ENCODE results near the gene GIPC1.
"Not testable (repeated sequence)": the region's sequence is repeated elsewhere in the genome, so short reads cannot be mapped to it uniquely, and the experiment has no call there.

The GIPC1 gene

GRCh38 chr19:14470031-14470876 is 25.7 kb downstream of the GIPC1 start:
- Mint-ChIP-seq H3K9me3 (no peaks in the 10 kb centered on the region), H3K4me3 (no peak overlapping the region), H3K36me3 (ENCODE audit: insufficient read depth) (peaks cover 58% of the 10 kb centered on the region), H3K4me1 (peaks cover 25% of the 10 kb centered on the region), H3K27me3 (peaks cover 23% of the 10 kb centered on the region), H3K27ac (ENCODE audit: low read depth) (no peak overlapping the region)
- DNase-seq (ENCODE audit: low spot score in 2 of 2) = no peak
- no peak for ATAC-seq (replicated peaks; ENCODE audit: extremely low read depth, poor library complexity, severe bottlenecking)

- peaks cover 5% of the 10 kb centered on the region for H3K27me3 Mint-ChIP-seq
- ATAC-seq (replicated peaks; ENCODE audit: extremely low read depth, poor library complexity, severe bottlenecking) (no peak), DNase-seq (ENCODE audit: low spot score in 2 of 2) (no peak)
- peaks cover 13% of the 10 kb centered on the region for H3K4me1 Mint-ChIP-seq
- H3K4me3 Mint-ChIP-seq = no peak overlapping the region
- peaks cover 64% of the 10 kb centered on the region for H3K36me3 Mint-ChIP-seq (ENCODE audit: insufficient read depth)
- no peak overlapping the region for H3K27ac Mint-ChIP-seq (ENCODE audit: low read depth)
- H3K9me3 Mint-ChIP-seq = no peaks in the 10 kb centered on the region
These were observed 28.1 kb downstream of the GIPC1 start for GRCh38 chr19:14467816-14468215.

- H3K4me1 Mint-ChIP-seq = peaks cover 9% of the 10 kb centered on the region
- ATAC-seq (replicated peaks; ENCODE audit: extremely low read depth, poor library complexity, severe bottlenecking) = no peak
- H3K9me3 Mint-ChIP-seq = no peaks in the 10 kb centered on the region
- H3K27me3 Mint-ChIP-seq = peaks cover under 1% of the 10 kb centered on the region
- no peak overlapping the region for H3K27ac Mint-ChIP-seq (ENCODE audit: low read depth)
- peaks cover 64% of the 10 kb centered on the region for H3K36me3 Mint-ChIP-seq (ENCODE audit: insufficient read depth)
- no peak overlapping the region for H3K4me3 Mint-ChIP-seq
- no peak for DNase-seq (ENCODE audit: low spot score in 2 of 2)
These were observed 28.5 kb downstream of the GIPC1 start for GRCh38 chr19:14467391-14467790.

GRCh38 chr19:14463747-14464146 is 32.2 kb downstream of the GIPC1 start:
- no peak overlapping the region for H3K4me3 Mint-ChIP-seq
- H3K27me3 Mint-ChIP-seq = no peaks in the 10 kb centered on the region
- peaks cover 22% of the 10 kb centered on the region for H3K4me1 Mint-ChIP-seq
- H3K36me3 Mint-ChIP-seq (ENCODE audit: insufficient read depth) = peaks cover 74% of the 10 kb centered on the region
- ATAC-seq (replicated peaks; ENCODE audit: extremely low read depth, poor library complexity, severe bottlenecking) (no peak), DNase-seq (ENCODE audit: low spot score in 2 of 2) (no peak)
- no peak overlapping the region for H3K27ac Mint-ChIP-seq (ENCODE audit: low read depth)
- H3K9me3 Mint-ChIP-seq = no peaks in the 10 kb centered on the region

- not testable (repeated sequence) for H3K27me3 Mint-ChIP-seq; ATAC-seq (replicated peaks; ENCODE audit: extremely low read depth, poor library complexity, severe bottlenecking); H3K4me3 Mint-ChIP-seq; H3K9me3 Mint-ChIP-seq; H3K27ac Mint-ChIP-seq (ENCODE audit: low read depth); DNase-seq (ENCODE audit: low spot score in 2 of 2)
- Mint-ChIP-seq H3K4me1 (peaks cover 29% of the 10 kb centered on the region), H3K36me3 (ENCODE audit: insufficient read depth) (peaks cover 73% of the 10 kb centered on the region)
These were observed 33.5 kb downstream of the GIPC1 start for GRCh38 chr19:14462401-14462800.

GRCh38 chr19:14460935-14461334 is 35.0 kb downstream of the GIPC1 start:
- H3K9me3 Mint-ChIP-seq = no peaks in the 10 kb centered on the region
- H3K36me3 Mint-ChIP-seq (ENCODE audit: insufficient read depth) = peaks cover 69% of the 10 kb centered on the region
- peak overlapping the region; percentile 39 for H3K27ac Mint-ChIP-seq (ENCODE audit: low read depth)
- H3K4me3 Mint-ChIP-seq = no peak overlapping the region
- H3K27me3 Mint-ChIP-seq = no peaks in the 10 kb centered on the region
- no peak for DNase-seq (ENCODE audit: low spot score in 2 of 2)
- ATAC-seq (replicated peaks; ENCODE audit: extremely low read depth, poor library complexity, severe bottlenecking) = no peak
- H3K4me1 Mint-ChIP-seq = peaks cover 32% of the 10 kb centered on the region

GRCh38 chr19:14459703-14460102 is 36.2 kb downstream of the GIPC1 start:
- Mint-ChIP-seq H3K36me3 (ENCODE audit: insufficient read depth) (peaks cover 70% of the 10 kb centered on the region), H3K9me3 (no peaks in the 10 kb centered on the region), H3K27me3 (no peaks in the 10 kb centered on the region), H3K4me3 (peak overlapping the region; percentile 58), H3K4me1 (peaks cover 34% of the 10 kb centered on the region), H3K27ac (ENCODE audit: low read depth) (peak overlapping the region; percentile 39)
- DNase-seq (ENCODE audit: low spot score in 2 of 2) (peak; percentile 32 to 68), ATAC-seq (replicated peaks; ENCODE audit: extremely low read depth, poor library complexity, severe bottlenecking) (peak; percentile 100)

- not testable (repeated sequence) for H3K4me3 Mint-ChIP-seq; H3K27ac Mint-ChIP-seq (ENCODE audit: low read depth); ATAC-seq (replicated peaks; ENCODE audit: extremely low read depth, poor library complexity, severe bottlenecking); DNase-seq (ENCODE audit: low spot score in 2 of 2); H3K9me3 Mint-ChIP-seq; H3K27me3 Mint-ChIP-seq
- H3K4me1 Mint-ChIP-seq = peaks cover 28% of the 10 kb centered on the region
- H3K36me3 Mint-ChIP-seq (ENCODE audit: insufficient read depth) = peaks cover 84% of the 10 kb centered on the region
These were observed 43.6 kb downstream of the GIPC1 start for GRCh38 chr19:14452303-14452702.

- H3K27ac Mint-ChIP-seq (ENCODE audit: low read depth) = no peak overlapping the region
- no peaks in the 10 kb centered on the region for H3K27me3 Mint-ChIP-seq
- DNase-seq (ENCODE audit: low spot score in 2 of 2) (no peak), ATAC-seq (replicated peaks; ENCODE audit: extremely low read depth, poor library complexity, severe bottlenecking) (no peak)
- no peaks in the 10 kb centered on the region for H3K9me3 Mint-ChIP-seq
- H3K4me3 Mint-ChIP-seq = no peak overlapping the region
- H3K4me1 Mint-ChIP-seq = peaks cover 25% of the 10 kb centered on the region
- peaks cover 90% of the 10 kb centered on the region for H3K36me3 Mint-ChIP-seq (ENCODE audit: insufficient read depth)
These were observed 45.1 kb downstream of the GIPC1 start for GRCh38 chr19:14450876-14451275.

GRCh38 chr19:14450168-14450874 is 45.6 kb downstream of the GIPC1 start:
- Mint-ChIP-seq H3K27me3 (no peaks in the 10 kb centered on the region), H3K4me3 (no peak overlapping the region), H3K36me3 (ENCODE audit: insufficient read depth) (peaks cover 88% of the 10 kb centered on the region), H3K9me3 (no peaks in the 10 kb centered on the region), H3K27ac (ENCODE audit: low read depth) (no peak overlapping the region), H3K4me1 (peaks cover 23% of the 10 kb centered on the region)
- no peak for ATAC-seq (replicated peaks; ENCODE audit: extremely low read depth, poor library complexity, severe bottlenecking)
- peak in 1 of 2 donors; percentile 47 for DNase-seq (ENCODE audit: low spot score in 2 of 2)

GRCh38 chr19:14449321-14449720 is 46.6 kb downstream of the GIPC1 start:
- ATAC-seq (replicated peaks; ENCODE audit: extremely low read depth, poor library complexity, severe bottlenecking) = no peak
- H3K27me3 Mint-ChIP-seq = no peaks in the 10 kb centered on the region
- peaks cover 28% of the 10 kb centered on the region for H3K4me1 Mint-ChIP-seq
- H3K4me3 Mint-ChIP-seq = no peak overlapping the region
- no peak overlapping the region for H3K27ac Mint-ChIP-seq (ENCODE audit: low read depth)
- no peaks in the 10 kb centered on the region for H3K9me3 Mint-ChIP-seq
- no peak for DNase-seq (ENCODE audit: low spot score in 2 of 2)
- peaks cover 88% of the 10 kb centered on the region for H3K36me3 Mint-ChIP-seq (ENCODE audit: insufficient read depth)

- no peak for ATAC-seq (replicated peaks; ENCODE audit: extremely low read depth, poor library complexity, severe bottlenecking)
- H3K27ac Mint-ChIP-seq (ENCODE audit: low read depth) = no peak overlapping the region
- H3K4me3 Mint-ChIP-seq = no peak overlapping the region
- H3K4me1 Mint-ChIP-seq = peaks cover 39% of the 10 kb centered on the region
- peaks cover 86% of the 10 kb centered on the region for H3K36me3 Mint-ChIP-seq (ENCODE audit: insufficient read depth)
- no peaks in the 10 kb centered on the region for H3K9me3 Mint-ChIP-seq
- H3K27me3 Mint-ChIP-seq = no peaks in the 10 kb centered on the region
- DNase-seq (ENCODE audit: low spot score in 2 of 2) = no peak
These were observed 49.4 kb downstream of the GIPC1 start for GRCh38 chr19:14446336-14447036.

All from central memory CD8-positive, alpha-beta T cell (primary cell).